Measurements from ENCODE around the gene ZSWIM6.

Gene ZSWIM6

DNA sequence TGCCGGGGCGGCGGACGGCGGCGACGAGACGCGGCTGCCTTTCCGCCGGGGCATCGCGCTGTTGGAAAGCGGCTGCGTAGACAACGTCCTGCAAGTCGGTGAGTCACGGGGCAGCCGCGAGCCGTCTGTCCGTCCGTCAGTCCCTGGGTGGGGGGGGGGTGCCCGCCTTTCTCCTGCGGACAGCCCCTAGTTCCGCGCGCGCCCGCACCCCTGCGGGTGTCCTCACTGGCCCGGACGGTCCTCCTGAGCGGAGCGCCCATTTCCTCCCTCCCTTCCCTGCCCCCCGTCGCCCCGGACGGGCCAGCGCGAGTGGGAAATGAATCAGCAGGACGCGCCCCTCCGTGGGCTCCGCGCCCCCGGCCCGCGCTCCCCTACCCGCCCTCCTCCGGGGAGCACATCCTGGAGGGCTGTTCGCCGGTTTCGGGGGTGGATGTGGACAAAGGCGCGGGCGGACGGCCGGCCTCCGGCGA, 828 bp downstream of the ZSWIM6 start:
- Histone ChIP-seq H3K9ac (ENCODE audit: low read depth, low read length) (peak overlapping the region; percentile 69; the same call in 1 of the 2 replicates), H3K36me3 (ENCODE audit: insufficient read depth, low read length) (no peaks in the 10 kb centered on the region), H3K4me1 (ENCODE audit: insufficient read depth, low read length) (peaks cover 22% of the 10 kb centered on the region), H3K9me3 (ENCODE audit: control insufficient read depth, insufficient read depth, low read length) (no peaks in the 10 kb centered on the region)

DNA sequence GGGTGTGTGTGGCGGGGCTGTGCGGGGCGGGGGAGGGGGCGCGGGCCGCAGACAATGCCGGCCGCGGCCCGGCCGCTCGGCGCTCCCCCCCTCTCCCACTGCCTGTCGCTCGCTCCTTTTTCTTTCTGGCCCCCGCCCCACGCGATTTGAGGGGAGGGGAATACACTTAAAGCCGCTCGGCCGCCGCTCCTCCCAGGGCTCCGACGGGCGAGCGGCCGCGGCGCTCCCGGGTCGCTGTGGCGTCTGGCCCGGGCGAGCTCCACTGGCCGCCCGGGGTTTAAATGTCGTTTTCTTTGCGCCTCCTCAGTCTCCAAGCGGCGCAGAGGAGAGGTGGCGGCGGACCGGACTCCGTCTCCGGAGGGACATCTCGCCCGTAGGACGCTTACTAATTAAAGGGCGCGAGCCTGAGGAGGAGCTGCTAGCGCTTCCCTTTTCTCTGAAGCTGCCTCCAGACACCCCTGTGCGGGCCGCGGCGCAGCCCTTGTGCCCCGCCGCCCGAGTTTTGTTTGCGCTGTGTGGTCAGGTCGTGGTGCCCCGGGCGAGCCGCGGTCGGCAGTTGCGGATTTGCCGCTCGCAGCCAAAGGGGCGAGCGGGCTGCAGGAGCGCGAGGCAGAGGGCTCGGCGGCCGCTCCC, 1.4 kb downstream of the ZSWIM6 start:
- Histone ChIP-seq H3K9ac (ENCODE audit: low read depth, low read length) (peak overlapping the region; percentile 69), H3K36me3 (ENCODE audit: insufficient read depth, low read length) (no peaks in the 10 kb centered on the region), H3K4me1 (ENCODE audit: insufficient read depth, low read length) (peaks cover 17% of the 10 kb centered on the region), H3K9me3 (ENCODE audit: control insufficient read depth, insufficient read depth, low read length) (no peaks in the 10 kb centered on the region)

DNA sequence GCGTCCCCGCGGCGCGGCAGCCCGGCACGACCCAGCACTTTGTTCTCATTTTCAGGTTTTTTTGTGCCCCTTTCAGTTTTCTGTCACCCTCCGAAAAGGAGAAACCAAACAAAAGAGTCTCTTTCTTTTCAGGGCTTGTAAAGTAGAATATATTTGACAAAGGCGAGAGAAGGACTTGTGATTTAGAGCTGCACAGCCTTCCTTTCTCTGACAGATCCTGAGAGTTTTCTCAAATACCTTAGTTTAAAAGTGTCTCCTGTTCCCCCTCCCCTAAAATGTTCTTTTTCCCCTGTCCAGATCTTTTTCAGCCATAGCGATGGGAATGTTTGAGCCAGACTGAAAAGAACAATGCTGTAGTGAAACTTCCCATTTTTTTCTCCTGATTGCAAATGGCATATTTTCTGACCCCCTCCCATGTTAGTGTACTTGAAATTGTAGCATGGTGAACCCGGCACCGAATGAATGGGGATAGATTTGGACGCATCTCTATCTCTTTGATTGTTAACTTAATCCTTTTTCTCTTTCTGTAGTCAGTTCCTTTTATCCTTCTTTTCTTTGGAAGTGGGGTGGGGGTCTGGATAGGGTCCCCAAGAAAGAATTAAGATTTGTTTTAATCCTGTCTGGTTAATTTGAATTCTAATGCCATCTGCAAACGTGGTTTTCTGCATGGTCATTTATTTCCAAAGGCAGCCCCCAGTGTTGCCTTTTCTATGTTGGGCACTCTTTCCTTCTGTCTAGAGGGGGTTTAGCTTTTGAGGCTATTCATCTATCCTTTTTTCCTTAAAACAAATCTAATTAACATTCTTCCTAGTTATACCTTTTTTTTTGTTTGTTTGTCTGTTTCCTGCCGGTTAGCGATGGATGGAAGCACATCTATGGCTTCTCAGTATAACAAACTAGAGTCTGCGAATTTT, 2.2 kb downstream of the ZSWIM6 start:
- Histone ChIP-seq H3K4me1 (ENCODE audit: insufficient read depth, low read length) (peaks cover 9% of the 10 kb centered on the region; the same call in 1 of the 2 replicates), H3K9ac (ENCODE audit: low read depth, low read length) (peak overlapping the region; percentile 69), H3K9me3 (ENCODE audit: control insufficient read depth, insufficient read depth, low read length) (no peaks in the 10 kb centered on the region)

DNA sequence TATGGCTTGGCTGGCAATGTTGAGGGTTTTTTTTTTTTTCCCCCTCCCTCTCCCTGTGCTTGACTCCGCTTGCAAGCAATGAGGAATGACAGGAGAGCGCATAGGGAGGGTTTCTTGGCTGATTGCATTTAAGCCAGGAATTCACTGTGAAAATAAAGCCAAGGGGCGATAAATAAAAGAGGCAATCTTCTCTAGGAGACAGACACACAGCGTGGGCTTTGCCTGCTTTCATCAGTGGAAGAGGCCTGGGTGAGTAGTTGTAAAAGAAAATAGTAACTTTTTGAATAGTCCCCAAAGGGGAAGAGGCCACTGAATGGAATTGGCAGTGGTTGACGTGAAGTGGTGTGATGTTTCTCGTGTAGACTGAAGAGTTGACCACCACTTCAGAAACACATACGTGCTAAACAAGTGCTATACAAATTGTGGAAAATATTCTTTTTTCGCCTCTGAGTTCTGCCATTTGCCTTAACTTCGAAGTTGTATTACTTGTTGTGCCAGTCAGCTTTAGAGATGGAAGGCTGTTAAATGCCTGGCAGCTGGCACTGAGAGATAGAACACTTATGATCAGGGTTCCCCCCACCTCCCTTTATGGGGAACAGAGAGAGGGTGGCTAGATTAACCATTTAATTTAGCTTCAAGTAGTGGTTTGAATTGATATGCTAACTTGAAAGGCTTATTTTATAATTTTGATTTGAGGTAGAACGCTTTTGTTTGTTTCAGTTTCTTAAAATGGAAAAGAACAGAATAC, 3.0 kb downstream of the ZSWIM6 start:
- peak overlapping the region; percentile 69; the same call in 1 of the 2 replicates for H3K9ac ChIP-seq (ENCODE audit: low read depth, low read length)
- peaks cover 9% of the 10 kb centered on the region; the same call in 1 of the 2 replicates for H3K4me1 ChIP-seq (ENCODE audit: insufficient read depth, low read length)
- H3K36me3 ChIP-seq (ENCODE audit: insufficient read depth, low read length), result no peaks in the 10 kb centered on the region
- H3K9me3 ChIP-seq (ENCODE audit: control insufficient read depth, insufficient read depth, low read length), result no peaks in the 10 kb centered on the region

More for the DNA sequence above, 2.2 kb downstream of the ZSWIM6 start:
- no peaks in the 10 kb centered on the region for H3K36me3 ChIP-seq (ENCODE audit: insufficient read depth, low read length)

DNA sequence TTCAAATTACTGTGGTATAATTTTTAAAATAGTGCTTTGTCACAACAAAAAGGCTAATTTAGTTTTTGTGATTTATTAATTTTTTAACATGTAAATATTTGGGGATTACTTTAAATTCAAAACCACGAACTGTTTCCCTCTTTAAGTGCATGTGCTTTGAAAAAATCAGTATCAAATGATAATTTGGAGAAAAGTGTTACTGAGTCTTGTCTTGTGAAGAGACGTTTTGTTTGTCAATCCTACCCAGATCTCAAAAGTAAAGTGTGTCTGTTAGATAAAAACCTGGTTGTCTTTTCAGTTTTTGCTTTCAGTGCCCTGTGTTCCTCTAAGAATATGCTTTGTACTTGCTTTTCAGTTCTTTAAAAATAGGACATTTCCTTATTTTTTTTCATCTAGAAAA, 7.7 kb downstream of the ZSWIM6 start:
- H3K9me3 ChIP-seq (ENCODE audit: control insufficient read depth, insufficient read depth, low read length), result no peaks in the 10 kb centered on the region
- H3K4me1 ChIP-seq (ENCODE audit: insufficient read depth, low read length), result peaks cover 4% of the 10 kb centered on the region; the same call in 1 of the 2 replicates
- H3K9ac ChIP-seq (ENCODE audit: low read depth, low read length), result no peak overlapping the region
- no peaks in the 10 kb centered on the region for H3K36me3 ChIP-seq (ENCODE audit: insufficient read depth, low read length)

DNA sequence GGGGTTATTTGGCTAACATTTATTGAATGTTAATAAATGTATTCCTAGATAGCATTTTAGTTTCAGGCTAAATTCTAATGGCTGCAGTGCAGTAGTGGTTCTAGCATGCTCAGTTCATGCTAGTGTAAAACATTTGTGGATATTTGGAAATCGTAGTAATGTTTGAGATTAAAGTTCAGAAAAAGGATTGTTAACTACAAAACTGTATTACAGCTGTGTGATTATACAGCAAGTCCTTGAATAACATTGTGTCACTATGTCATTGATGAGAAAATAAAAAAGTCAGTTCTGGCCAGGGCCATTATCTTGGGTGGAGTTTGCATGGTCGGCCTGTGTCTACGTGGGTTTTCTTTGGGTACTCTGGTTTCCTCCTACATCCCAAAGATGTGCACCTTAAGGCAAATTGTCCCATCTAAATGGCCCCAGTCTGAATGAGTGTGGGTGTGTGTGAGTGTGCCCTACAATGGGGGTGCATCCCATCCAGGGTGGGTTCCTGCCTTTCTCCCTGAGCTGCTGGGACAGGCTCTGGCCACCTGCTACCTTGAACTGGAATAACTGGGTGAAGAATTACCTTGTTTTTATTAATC, 8.8 kb downstream of the ZSWIM6 start:
- H3K4me1 ChIP-seq (ENCODE audit: insufficient read depth, low read length), result no peaks in the 10 kb centered on the region
- no peaks in the 10 kb centered on the region for H3K36me3 ChIP-seq (ENCODE audit: insufficient read depth, low read length)
- H3K9me3 ChIP-seq (ENCODE audit: control insufficient read depth, insufficient read depth, low read length), result no peaks in the 10 kb centered on the region
- no peak overlapping the region for H3K9ac ChIP-seq (ENCODE audit: low read depth, low read length)

DNA sequence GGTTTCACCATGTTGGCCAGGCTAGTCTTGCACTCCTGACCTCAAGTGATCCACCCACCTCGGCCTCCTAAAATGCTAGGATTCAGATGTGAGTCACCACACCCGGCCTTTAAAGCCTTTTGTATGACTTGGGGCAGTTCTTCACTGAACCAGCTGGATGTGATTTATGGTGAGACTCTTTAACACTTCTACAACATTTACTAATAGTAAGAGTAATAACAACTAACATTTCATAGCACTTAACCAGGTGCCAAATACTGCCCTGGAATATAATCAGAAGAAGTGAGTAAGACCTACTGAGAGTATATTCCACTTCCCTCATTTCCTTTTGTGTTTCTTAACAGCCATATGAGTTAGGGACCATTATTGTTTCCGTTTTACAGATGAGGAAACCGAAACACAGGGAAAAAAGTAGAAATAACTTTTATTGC, 10.0 kb downstream of the ZSWIM6 start:
- H3K9me3 ChIP-seq (ENCODE audit: control insufficient read depth, insufficient read depth, low read length), result no peaks in the 10 kb centered on the region
- no peak overlapping the region for H3K9ac ChIP-seq (ENCODE audit: low read depth, low read length)
- H3K4me1 ChIP-seq (ENCODE audit: insufficient read depth, low read length), result no peaks in the 10 kb centered on the region
- no peaks in the 10 kb centered on the region for H3K36me3 ChIP-seq (ENCODE audit: insufficient read depth, low read length)

DNA sequence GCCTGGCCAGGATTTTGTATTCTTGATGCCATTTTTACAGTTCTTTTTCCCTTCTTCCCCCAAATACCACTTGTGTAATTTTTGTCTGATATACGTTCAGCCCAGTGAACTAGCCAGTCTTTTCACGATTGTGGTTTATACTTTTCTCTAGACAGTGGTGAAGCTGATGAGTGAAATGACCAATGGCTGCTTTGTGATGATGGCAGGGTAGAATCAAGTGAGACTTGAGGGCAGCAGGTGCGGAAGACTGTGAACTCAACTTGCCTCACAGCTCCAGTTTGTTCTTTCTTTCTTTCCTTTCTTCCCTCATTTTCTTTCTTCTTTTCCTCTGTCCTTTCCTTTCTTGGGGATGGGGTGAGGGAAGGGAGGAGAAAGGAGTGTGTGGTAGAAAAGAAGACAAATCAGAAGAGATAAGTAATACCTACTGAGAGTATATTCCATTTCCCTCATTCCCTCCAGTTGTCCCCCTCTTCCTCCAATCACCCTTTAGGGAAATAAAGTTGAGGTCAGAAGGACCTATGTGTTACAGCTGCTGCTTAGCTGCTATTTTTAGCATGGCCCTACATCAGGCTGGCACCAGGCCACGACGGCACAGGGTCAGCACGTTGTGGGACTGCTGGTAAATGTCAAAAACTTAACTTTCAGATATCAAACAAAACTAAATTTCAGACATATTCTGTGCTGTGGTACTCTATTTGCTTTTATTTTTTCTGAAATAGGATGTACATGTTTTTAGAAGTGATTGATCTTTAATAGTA, 12.3 kb downstream of the ZSWIM6 start:
- Histone ChIP-seq H3K9ac (ENCODE audit: low read depth, low read length) (no peak overlapping the region), H3K9me3 (ENCODE audit: control insufficient read depth, insufficient read depth, low read length) (no peaks in the 10 kb centered on the region), H3K4me1 (ENCODE audit: insufficient read depth, low read length) (no peaks in the 10 kb centered on the region), H3K36me3 (ENCODE audit: insufficient read depth, low read length) (no peaks in the 10 kb centered on the region)

DNA sequence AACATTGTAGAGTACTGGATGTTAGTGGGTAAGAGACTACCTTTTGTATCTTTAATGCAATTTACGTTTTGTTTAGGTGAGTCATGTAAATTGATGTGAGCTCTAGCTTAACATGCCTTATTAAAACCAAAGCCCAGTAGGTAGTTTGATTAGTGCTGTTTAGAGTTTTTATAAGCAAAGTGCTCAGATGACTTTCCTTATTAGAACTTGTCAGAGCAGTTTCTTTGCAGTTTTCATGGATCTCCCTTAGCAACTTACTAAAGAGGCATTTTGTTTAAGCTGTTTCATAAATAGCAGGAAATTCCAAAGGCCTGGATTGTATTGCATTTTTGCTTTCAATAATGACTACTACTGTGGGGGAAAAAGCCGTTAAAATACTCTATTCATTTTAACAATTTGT, 14.5 kb downstream of the ZSWIM6 start:
- no peaks in the 10 kb centered on the region for H3K4me1 ChIP-seq (ENCODE audit: insufficient read depth, low read length)

DNA sequence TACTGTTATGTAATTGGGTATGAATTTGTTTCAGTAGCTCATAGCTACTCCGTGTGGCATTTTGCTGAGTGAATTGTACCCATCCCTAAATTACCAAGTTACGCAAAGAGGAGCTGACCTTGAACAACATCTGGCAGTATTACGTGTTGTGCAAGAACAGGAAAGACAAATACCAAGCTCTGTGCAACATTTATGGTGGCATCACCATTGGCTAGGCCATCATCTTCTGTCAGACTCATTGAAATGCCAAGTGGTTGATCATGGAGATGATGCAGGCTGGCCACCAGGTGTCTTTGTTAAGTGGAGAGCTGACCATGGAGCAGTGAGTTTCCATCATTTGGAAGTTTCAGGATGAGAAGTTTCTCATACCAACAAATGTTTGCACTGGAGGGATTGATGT, 15.0 kb downstream of the ZSWIM6 start:
- H3K9ac ChIP-seq (ENCODE audit: low read depth, low read length), result no peak overlapping the region
- H3K9me3 ChIP-seq (ENCODE audit: control insufficient read depth, insufficient read depth, low read length), result no peaks in the 10 kb centered on the region
- no peaks in the 10 kb centered on the region for H3K36me3 ChIP-seq (ENCODE audit: insufficient read depth, low read length)
- no peaks in the 10 kb centered on the region for H3K4me1 ChIP-seq (ENCODE audit: insufficient read depth, low read length)

More for the DNA sequence above, 14.5 kb downstream of the ZSWIM6 start:
- Histone ChIP-seq H3K9me3 (ENCODE audit: control insufficient read depth, insufficient read depth, low read length) (no peaks in the 10 kb centered on the region), H3K36me3 (ENCODE audit: insufficient read depth, low read length) (no peaks in the 10 kb centered on the region), H3K9ac (ENCODE audit: low read depth, low read length) (no peak overlapping the region)

DNA sequence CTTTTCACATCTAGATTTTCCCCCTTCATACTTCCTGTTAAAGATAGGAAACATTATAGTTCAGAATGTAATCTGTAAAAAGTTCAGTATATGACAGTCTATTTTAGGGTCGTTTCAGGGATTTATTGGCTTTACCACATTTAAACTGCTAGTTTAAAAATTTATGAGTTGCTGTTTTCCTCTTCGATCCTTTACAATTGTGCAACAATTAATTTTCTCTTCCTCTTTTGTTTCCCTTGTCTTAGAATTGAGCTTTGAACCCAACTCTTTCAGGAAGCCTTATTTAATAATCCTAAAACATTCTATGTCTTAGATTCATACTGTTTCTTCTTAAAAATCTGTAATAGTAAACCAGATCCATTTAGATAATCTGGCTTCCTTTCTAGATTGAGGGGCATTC, 16.4 kb downstream of the ZSWIM6 start:
- Histone ChIP-seq H3K36me3 (ENCODE audit: insufficient read depth, low read length) (no peaks in the 10 kb centered on the region), H3K9ac (ENCODE audit: low read depth, low read length) (no peak overlapping the region), H3K4me1 (ENCODE audit: insufficient read depth, low read length) (no peaks in the 10 kb centered on the region), H3K9me3 (ENCODE audit: control insufficient read depth, insufficient read depth, low read length) (no peaks in the 10 kb centered on the region)

DNA sequence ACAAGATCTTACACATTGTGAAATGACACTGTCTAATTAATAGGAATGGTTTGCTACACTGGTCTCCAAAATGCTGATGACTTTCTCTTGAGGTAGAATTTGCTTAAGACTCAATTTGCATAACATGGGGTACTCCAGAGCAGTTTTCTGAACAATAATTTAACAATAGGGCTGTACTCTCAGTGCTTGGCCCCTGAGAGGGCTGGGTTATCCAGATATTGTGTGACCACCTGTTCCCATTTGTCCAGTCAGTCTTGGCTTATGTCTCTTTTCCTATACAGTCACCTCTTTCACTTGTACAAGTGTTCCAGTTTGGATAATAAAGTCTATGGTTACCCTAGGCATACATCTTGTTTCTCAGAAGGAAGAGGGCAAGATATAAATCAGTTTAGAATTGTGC, 17.9 kb downstream of the ZSWIM6 start:
- no peaks in the 10 kb centered on the region for H3K36me3 ChIP-seq (ENCODE audit: insufficient read depth, low read length)
- no peaks in the 10 kb centered on the region for H3K9me3 ChIP-seq (ENCODE audit: control insufficient read depth, insufficient read depth, low read length)
- H3K4me1 ChIP-seq (ENCODE audit: insufficient read depth, low read length), result no peaks in the 10 kb centered on the region
- H3K9ac ChIP-seq (ENCODE audit: low read depth, low read length), result no peak overlapping the region

DNA sequence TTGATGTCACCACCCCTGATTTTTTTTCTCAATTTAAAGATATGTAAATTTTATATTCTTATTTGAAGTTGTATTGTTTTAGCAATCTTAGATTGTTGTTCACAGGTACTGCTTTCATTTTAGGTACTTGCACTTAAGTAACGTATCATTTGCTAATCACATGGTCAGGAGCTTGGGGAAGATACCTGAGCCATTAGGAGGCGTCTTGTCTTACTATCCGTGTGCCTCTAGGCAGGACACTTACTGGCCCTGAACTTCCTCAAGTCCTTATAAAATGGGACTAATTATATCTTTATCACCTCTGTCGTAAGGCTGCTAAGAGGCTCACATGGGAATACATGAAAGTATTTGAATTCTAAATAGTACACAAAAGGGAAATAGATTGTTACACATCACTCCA, 18.5 kb downstream of the ZSWIM6 start:
- Histone ChIP-seq H3K36me3 (ENCODE audit: insufficient read depth, low read length) (no peaks in the 10 kb centered on the region), H3K9me3 (ENCODE audit: control insufficient read depth, insufficient read depth, low read length) (no peaks in the 10 kb centered on the region), H3K4me1 (ENCODE audit: insufficient read depth, low read length) (no peaks in the 10 kb centered on the region), H3K9ac (ENCODE audit: low read depth, low read length) (no peak overlapping the region)
